Measurements from ENCODE around the gene FAF1.

FAF1 gene

DNA sequence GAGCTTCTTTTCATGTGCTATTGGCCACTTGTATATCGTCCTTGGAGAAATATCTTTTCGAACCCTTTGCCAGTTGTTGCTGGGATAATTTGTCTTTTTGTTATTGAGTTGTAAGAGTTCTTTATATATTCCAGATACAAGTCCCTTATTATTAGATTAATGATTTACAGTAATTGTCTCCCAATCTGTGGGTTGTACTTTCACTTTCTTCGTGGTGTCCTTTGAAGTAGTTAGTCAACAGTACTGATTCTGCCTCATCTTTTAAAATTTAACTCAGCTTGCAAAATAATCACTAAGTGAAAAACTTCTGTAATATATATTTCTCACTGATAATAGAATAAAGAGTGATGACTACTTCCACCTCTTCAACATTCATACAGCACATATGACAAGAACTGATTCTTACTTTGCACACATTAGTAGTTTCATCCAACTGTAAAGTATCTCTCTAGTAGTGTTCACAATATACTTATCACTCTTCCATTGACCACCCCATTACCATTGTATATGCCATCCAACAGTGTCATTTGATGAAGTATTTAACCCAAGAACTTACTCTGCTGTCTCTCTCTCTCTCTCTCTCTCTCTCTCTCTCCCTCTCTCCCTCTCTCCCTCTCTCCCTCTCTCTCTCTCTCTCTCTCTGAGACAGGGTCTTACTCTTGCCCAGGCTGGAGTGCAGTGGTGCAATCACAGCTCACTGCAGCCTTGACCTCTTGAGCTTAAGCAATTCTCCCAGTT is 432.6 kb downstream of the FAF1 start:
- no peak for DNase-seq

DNA sequence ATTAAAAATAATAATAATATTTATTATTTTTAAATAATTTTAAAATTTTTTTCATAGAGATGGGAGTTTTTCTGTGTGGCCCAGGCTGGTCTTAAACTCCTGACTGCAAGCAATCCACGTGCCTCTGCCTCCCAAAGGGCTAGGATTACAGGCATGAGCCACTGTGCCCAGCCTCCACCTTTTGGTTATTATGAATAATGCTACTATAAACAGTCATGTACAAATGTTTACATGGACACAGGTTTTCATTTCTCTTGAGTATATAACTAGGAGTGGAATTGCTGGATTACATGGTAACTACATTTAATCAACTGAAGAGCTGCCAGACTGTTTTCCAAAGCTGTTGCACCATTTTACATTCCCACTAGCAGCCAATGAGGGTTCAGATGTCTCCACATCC is 433.6 kb downstream of the FAF1 start:
- no peak for DNase-seq

DNA sequence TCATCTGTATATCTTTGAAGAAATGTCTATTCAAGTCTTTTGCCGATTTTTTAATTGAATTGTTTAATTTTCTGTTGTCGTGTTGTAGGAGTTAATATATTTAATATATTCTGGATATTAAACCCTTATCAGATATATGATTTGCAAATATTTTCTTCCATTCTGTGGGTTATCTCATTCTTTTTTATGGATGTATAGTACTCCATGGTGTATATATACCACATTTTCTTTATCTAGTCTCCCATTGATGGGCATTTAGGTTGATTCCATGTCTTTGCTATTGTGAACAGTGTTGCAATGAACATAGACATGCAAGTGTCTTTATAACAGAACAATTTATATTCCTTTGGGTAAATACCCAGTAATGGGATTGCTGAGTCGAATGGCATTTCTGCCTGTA is 436.5 kb downstream of the FAF1 start:
- DNase-seq = no peak

DNA sequence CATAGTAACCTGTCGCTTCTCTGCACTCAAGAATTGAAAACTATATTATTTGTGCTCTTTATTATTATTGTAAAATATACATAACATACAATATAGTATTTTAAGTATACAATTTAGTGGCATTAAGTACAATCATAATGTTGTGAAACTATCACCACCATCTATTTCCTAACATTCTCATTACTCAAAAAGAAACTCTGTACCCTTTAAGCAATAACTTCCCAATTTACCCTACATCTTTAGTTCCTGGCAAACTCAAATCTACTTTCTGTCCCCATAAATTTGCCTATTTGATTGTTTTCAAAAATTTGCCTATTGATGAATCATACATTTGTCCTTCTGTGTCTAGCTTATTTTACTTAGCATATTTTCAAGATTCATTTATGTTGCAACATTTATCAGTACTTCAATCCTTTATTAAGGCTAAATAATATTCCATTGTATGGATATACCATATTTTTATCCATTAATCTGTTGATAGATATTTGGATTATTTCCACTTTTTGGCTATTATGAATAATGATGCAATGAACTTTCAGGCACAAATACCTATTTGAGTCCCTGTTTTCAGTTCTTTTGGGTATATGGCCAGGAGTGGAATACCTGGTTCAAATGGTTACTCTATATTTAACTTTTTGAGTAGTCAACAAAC is 437.2 kb downstream of the FAF1 start:
- no peak for DNase-seq

DNA sequence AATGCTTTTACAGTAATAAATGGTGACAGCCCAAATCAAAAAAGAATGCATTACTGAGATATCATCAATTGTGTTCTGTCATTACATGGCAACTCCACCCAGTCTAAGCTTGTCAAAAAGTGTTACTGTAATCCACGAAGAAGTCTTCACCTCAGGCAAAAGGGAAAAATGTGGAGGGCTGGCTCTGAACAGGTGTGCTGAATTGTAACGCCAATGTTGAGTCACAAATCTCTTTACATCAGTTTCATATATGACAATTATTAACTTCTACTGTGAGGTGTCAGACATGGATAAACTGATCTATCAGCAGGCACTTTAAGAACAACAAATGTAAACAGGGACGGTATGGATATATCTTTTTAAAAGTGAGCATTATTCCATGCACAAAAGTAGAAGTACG is 438.4 kb downstream of the FAF1 start:
- DNase-seq = no peak

DNA sequence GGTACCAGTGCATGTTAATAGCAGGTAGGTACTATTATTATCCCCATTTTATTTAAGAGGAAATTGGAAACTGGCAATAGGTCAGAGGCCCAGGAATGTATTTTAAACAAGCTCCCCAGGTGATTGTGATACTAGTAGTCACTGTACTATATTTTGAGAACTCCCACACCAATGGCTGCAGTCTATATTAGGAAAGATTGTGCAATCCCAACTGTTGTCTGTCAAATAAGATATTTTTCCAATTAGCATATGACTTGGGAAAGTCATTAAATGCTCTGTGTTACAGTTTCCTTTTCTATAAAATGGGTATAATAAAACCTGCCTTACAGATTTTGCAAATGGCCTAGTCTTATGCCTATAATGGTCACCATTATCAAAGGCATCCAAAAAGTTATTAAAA is 442.6 kb downstream of the FAF1 start:
- DNase-seq = no peak

DNA sequence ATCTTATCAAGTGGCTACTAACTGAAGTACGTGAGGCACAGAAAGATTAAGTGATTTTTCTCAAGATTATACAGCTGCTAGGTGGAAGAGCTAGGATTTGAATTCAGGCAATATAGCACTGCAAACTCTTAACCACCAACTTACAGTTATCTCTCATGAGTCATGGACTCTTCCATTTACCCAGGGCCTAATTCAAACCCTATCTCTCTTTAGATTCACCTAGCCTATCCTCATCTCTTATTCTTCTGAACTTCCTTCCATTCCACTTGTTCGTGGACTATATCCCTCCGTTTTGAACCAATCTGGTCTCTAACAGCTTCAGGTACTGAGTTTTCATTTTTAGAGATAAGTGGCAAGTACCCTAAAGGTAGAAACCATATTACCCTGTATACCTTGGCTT is 444.0 kb downstream of the FAF1 start:
- DNase-seq = no peak

DNA sequence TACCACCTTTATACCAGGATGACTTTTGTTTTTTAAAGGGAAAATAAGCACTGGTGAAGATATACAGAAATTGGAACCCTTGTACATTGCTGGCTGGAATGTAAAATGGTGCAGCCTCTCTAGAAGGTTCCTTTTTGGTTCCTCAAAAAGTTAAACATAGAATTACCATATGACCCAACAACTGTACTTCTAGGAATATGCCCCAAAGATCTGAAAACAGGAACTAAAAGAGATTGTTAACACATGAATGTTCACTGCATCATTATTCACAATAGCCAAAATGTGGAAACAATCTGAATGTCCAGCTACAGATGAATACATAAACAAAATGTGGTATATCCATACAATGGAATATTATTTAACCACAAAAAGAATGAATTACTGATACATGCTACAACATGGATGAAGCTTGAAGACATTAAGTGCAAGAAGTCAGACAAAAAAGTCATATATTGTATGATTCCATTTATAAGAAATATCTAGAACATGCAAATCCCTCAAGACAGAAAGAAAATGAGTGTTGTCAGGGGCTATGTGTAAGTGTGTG is 452.0 kb downstream of the FAF1 start:
- DNase-seq = no peak

DNA sequence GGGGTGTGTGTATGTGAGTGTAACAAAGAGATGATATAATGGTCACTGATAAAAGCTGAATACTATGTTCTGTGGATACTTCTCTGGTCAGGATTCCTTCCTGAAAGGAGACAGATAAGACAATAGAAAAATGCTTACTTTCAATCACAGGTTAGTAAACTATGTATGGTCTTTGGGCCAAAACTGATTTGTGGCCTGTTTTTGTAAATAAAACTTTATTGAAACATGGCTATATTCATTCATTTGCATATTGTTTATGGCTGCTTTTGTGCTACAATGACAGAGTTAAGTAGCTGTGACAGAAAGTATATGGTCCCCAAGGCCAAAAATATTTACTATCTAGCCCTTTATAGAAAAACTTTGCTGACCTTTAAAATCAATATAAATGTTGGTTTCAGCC is 454.6 kb downstream of the FAF1 start:
- DNase-seq = no peak

DNA sequence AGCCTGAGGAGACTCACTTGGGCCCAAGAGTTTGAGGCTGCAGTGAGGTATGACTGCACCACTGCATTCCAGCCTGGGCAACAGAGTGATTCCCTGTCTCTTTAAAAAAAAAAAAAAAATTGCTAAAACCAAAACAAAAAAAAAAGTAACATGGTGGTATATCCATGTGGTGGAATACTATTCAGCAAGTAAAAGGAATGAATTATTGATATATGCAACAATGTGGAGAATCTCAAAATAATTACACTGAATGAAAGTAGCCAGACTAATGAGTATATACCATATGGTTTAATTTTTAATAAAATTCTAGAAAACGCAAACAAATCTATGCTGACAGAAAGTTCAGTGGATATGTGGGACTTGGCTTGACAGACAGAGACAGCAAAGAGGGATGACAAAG is 456.6 kb downstream of the FAF1 start:
- no peak for DNase-seq

DNA sequence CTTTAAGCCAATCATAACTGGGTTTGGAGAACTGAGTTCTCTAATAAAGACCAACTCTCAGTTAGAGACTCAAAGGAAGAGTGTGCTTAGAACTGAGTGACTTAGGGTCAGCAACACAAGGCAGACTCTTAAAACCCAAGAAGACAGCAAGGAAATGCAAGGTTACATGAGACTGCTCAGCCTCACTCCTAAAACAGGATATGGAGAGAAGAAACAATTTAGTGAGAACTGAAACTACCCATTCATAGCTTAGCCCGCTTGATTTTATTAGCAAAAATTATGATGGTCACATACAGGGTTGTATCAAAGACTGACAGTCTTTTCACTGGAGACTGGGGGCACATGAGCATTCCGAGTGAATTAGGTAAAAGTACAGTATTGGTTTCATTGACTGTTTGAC is 457.9 kb downstream of the FAF1 start:
- DNase-seq = no peak

DNA sequence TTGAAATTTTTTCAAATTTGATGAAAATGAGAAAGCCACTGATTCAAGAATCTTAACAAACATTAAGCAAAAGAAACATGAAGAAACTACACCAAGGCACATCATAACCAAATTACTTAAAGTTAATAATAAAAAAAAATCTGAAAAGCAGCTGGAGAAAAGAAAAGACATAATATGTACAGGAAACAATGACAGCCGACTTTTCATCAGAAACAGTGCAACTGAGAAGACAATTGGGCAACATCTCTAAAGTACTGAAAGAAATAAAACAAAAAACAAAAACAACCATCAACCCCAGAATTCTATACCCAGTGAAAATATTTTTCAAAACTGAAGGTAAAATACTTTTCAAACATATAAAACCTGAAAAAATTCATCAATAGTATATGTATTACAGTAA is 463.1 kb downstream of the FAF1 start:
- DNase-seq = no peak

DNA sequence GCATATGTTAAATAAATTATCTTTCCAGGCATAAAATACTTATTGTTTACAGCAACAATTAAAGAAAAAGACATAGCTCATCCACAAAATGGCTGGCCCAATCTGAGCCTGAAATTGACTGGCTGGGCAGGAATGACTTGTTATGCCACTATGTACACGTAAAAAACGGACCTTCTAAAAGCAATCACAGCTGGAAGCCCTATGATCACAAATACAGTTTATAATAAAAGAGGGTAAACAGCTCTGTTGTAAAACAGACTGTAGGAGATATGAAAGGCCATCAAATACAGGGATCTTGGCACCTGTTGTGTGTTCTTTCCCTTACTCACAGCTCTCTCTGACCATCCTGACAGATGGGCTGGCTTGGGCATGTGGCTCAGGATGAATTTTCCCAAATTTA is 466.4 kb downstream of the FAF1 start:
- no peak for DNase-seq

DNA sequence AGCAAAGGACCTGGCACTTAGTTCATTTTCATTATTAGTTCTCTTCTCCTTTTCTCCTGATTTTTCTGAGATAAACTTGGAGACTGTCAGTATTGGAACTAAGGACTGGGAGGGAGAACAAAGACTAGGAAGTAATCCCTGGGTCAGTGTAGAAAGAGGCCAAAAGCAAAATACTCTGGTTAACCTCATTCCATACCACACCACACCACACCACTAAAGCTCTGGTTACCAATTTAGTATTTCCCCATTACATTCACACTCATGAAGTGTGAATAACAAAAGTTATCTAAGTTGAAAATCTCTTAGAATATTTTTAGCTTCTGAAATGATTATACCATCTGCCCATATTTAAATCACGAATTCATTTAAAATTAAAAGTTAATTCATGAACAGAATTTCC is 467.9 kb downstream of the FAF1 start:
- no peak for DNase-seq

DNA sequence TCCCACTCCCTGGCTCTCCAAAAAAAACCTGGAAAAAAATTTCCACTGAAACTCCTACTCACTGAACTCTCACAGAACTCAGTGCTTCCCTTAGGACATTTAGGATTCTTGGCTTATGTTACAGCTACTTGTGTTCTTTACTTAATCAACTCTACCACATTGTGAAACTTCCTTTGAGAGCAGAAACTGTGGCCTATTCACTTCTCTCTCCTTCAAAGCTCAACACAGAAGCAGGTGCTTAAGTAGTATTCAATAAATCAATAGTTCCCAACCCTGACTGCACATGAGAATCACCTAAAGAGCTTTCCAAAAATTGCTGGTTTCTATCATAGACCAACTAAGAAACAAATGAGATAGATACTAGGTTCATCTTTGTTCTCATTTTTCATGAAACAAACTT is 468.9 kb downstream of the FAF1 start:
- DNase-seq = no peak

DNA sequence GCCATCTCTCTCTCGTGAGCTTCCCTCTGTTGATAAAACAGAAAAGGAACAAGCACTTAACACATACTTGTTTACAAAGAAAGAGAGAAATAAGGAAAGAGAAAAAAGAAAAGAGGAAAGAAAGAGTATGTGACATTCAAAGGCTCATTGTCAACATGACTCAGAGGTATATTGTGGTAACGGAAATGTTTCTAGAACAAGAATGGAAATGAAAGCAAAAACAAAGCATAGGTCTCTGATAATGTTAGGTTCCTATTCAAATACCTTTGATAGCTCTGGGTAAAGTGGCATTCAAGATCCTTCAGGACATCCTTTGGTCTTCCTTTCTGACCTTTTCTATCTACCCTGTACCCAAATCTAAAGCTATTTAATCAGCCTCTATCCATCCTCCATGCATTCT is 469.4 kb downstream of the FAF1 start:
- no peak for DNase-seq

DNA sequence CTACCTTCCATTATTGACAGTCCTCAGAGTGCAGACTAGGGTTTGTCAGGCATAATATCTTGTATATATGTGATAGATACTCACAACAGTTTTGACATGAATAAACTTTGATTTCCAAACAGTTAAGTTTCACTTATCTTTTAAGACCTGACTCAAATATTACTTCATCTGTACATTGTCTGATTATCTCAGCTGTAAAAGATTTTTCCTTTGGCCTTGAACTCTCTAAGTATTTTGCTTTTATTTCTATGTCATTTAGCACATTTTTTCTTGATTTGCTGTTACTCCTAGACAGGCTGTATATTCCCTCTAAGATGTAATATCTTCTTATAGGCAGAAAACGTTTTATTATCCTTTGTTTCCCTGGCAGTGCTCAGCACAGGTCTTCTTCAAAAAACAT is 471.2 kb downstream of the FAF1 start:
- no peak for DNase-seq

DNA sequence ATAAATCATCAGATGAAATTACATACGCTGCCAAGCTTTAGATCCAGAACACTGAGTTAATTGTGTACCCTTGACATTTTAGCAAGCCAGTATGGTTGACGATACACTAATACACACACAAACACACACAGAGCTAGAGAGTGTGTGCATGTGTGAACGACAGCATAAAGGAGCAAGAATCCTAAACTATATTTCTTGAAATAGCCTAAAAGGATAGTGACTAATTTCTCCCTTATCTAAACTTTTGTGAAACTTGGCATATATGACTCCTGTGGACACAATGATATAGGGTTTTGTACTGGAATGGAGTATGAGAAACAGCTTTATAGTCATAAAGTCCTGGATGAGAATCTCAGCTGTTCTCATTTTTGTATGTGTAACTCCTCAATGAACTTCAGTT is 471.7 kb downstream of the FAF1 start:
- no peak for DNase-seq

DNA sequence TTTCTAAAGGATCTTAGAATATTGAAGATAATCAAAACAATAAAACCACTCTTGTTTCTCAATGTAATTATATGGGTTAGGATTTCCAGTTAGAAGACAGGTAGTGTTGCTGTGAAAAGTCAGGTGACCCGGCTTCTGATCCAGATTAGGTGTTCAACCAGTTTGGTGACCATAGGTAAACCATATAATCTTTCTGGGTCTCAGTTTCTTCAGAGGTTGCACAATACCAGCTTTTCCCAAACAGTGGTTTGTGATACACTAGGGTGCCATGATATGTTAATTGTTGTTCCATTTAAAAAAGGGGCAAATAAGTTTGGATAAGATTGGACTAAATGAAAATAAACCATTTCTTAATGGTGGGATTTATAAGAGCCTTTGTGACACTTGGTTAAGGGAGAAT is 472.3 kb downstream of the FAF1 start:
- DNase-seq = no peak

DNA sequence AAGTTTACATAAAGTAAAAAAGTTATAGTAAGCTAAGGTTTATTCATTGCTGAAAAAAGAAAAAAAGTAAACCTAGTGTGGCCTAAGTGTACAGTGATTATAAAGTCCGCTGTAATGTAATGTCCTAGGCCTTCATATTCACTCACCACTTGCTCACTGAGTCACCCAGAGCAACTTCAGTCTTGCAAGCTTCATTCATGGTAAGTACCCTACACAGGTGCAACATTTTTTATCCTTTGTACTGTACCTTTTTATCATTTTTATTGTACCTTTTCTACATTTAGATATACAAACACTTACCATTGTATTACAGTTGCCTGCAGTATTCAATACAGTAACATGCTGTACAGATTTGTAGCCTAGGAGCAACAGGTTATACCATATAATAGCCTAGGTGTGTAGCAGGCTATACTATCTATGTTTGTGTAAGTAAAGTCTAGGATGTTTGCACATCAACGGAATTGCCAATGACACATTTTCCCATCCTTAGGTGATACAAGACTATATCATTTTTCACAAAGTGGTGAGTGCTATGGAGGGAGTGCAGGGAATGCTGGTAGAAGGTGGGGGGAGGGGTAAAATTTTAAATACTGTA is 478.8 kb downstream of the FAF1 start:
- no peak for DNase-seq

DNA sequence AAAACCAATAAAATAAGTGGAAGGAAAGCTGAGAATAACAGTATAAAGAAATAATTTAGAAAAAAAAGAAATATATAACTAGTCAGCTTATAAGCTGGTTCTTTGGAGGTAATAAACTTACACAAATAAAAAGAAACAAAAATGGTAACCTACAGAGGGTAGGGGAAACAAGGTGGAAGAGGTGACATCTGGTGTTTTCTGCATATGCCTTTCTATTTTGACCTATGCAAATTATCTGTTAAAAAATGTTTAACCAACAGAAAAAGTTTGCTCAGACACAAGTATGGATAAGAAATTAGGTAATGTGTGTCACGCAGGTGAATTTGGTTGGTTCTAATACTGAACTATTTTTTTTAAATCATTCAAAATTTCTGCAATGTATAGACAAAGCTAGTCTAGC is 483.3 kb downstream of the FAF1 start:
- no peak for DNase-seq

DNA sequence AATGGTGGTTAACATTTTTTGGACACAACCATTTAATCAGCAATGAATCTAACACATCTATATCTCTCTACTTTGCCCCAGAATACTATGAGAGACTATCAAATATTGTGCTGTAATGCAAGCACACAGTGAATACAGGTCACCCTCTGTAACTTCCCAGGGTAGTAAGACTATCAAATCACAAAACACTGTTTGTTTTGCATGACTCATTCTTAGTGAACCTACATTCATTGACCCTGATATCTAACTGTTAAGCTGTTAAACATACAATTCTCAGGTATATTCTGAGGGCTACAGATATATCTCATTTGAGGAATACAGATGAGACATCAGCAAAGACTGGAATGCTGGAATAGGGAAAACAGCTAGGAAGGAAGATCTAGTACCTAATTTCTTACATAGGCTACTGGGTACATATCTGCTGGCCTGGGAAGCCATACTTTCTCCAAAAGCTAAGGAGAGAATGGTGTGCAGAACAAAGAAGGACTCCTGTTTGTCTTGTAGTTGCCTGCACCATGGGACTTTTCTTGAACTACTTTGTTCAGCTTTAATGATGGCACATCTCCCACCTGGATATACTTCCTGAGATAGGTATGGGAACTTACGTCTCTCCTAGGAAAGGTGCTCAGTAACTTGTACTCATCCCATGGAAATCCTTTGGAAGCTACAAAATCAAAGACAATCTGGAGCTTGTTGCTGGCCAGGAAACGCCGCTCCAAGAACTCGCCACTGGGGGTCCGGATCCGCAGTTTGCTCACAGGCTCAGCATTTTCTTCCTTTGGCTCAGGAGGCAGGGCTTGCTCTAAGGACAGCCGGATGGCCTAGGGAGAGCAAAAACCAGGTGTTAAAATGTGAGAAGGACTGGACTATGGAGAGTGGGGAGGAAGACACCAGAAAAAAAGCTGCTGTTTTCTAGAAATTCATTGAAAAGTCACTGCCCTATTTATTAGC is 484.9 kb downstream of the FAF1 start:
- DNase-seq = no peak

DNA sequence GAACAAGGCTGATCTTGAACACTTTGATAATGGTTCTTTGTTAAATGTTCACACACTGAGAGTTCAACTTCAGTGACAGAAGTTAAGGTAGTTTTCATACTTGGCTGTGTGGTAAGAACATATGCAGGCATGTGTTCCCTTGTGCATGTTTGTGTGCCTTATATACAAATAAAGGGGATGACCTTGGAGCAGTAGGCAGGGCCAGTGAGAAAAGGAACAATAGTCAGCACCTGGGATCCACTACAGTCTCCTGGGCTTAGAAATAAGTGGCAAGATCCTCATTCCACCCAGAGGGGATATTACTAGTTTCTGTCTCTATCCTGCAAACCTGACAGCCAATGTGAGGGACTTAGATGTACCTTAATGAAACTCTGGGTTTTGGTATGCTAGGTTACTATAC is 486.6 kb downstream of the FAF1 start:
- DNase-seq = no peak

Measured in activated CD4-positive, alpha-beta T cell treated with anti-CD3 and anti-CD28 coated beads, Interleukin-2, Interleukin-6, amounts not matched to agents 100 ng/mL and 50 ng/mL, durations not matched to agents 16 hours and 8 hours (primary cell).